ENCODE measurements around the gene DEFB125.
A peak's percentile ranks its signal among the peaks of the same experiment; 100 is the strongest.
"Not testable (repeated sequence)": the region's sequence is repeated elsewhere in the genome, so short reads cannot be mapped to it uniquely, and the experiment has no call there.

The DEFB125 gene

GRCh38 chr20:87401-87800, at the start of gene DEFB125:
Gene DEFB125 (plus strand): TSS chr20:87672. CDS start chr20:87710, 38 bp downstream.
- DNase-seq, result no peak

- DNase-seq, result no peak
Observed at GRCh38 chr20:60035-60918, 27.2 kb upstream of the DEFB125 start.

GRCh38 chr20:61230-61629, 26.2 kb upstream of the DEFB125 start:
- no peak for DNase-seq

- DNase-seq, result no peak
Observed at GRCh38 chr20:61757-62156, 25.7 kb upstream of the DEFB125 start.

- DNase-seq, result no peak
Observed at GRCh38 chr20:62487-62886, 25.0 kb upstream of the DEFB125 start.

- no peak for DNase-seq
Observed at GRCh38 chr20:64026-64603, 23.4 kb upstream of the DEFB125 start.

- DNase-seq, result no peak
Observed at GRCh38 chr20:64766-65322, 22.6 kb upstream of the DEFB125 start.

- no peak for DNase-seq
Observed at GRCh38 chr20:77231-77630, 10.2 kb upstream of the DEFB125 start.

- DNase-seq, result no peak
Observed at GRCh38 chr20:78338-78737, 9.1 kb upstream of the DEFB125 start.

GRCh38 chr20:79565-79964, 7.9 kb upstream of the DEFB125 start:
- DNase-seq, result no peak

GRCh38 chr20:90651-91050, 3.2 kb downstream of the DEFB125 start:
- no peak for DNase-seq

- DNase-seq, result no peak
Observed at GRCh38 chr20:93641-94040, 6.2 kb downstream of the DEFB125 start.

- no peak for DNase-seq
Observed at GRCh38 chr20:95215-95614, 7.7 kb downstream of the DEFB125 start.

- not testable (repeated sequence) for DNase-seq
Observed at GRCh38 chr20:97691-98090, 10.2 kb downstream of the DEFB125 start.

- DNase-seq, result no peak
Observed at GRCh38 chr20:101975-102374, 14.5 kb downstream of the DEFB125 start.

GRCh38 chr20:103456-103855, 16.0 kb downstream of the DEFB125 start:
- no peak for DNase-seq

GRCh38 chr20:112396-112795, 24.9 kb downstream of the DEFB125 start:
- no peak for DNase-seq

- no peak for DNase-seq
Observed at GRCh38 chr20:117518-117917, 30.0 kb downstream of the DEFB125 start.

GRCh38 chr20:129786-130323, 42.4 kb downstream of the DEFB125 start:
- not testable (repeated sequence) for DNase-seq

- DNase-seq, result peak; percentile 38
Observed at GRCh38 chr20:137668-138490, 50.4 kb downstream of the DEFB125 start.

GRCh38 chr20:142290-142689, 54.8 kb downstream of the DEFB125 start, which contains the start of gene DEFB126:
Gene DEFB126 (plus strand): TSS chr20:142590. CDS start chr20:142629, 39 bp downstream.
- no peak for DNase-seq

- no peak for DNase-seq
Observed at GRCh38 chr20:145877-146276, 58.4 kb downstream of the DEFB125 start.
